ENCODE measurements around the gene NELFE. TPM values are rescaled to one million over a fixed set of nuclear protein-coding genes. Genes with fewer than 3 reads are reported as not detected.

Gene NELFE
- total and polyA plus RNA-seq, 2 experiments from 2014 or later = 62.9 to 108 TPM

GRCh38 chr6:31947864-31948263 lies 10.9 kb downstream of the NELFE start:
- no peak for DNase-seq
- Histone ChIP-seq H3K27ac (no peak overlapping the region), H3K4me2 (ENCODE audit: unreplicated experiment) (no peak overlapping the region), H3K27me3 (replicated peaks; ENCODE audit: insufficient read depth) (no peaks in the 10 kb centered on the region), H3F3A (ENCODE audit: insufficient read depth) (peaks cover 7% of the 10 kb centered on the region; the same call in 1 of the 2 replicates), H3K9ac (no peak overlapping the region), H3K9me3 (ENCODE audit: low read depth) (no peaks in the 10 kb centered on the region), H4K20me1 (ENCODE audit: insufficient read depth) (no peaks in the 10 kb centered on the region), H3K9me2 (ENCODE audit: insufficient read depth) (no peaks in the 10 kb centered on the region), H3K79me2 (ENCODE audit: insufficient read depth) (no peaks in the 10 kb centered on the region), H3K36me3 (ENCODE audit: low read depth) (0 out of 2 replicates have a peak, but pooled peaks cover 7% of the 10 kb centered on the region), H2AFZ (no peak overlapping the region), H3K4me3 (no peak overlapping the region), H3K4me1 (ENCODE audit: insufficient read depth) (peaks cover 18% of the 10 kb centered on the region)
- TF ChIP-seq EZH2 (IDR thresholded peaks at IDR 0.05; ENCODE audit: insufficient read depth, poor library complexity, severe bottlenecking) (no peak), EZH2phosphoT487 (IDR thresholded peaks at IDR 0.05; ENCODE audit: insufficient read depth, low read depth) (no peak)
- in situ Hi-C loops (cut with MboI) = no loop called here
- WGBS, 2 experiments (ENCODE audit: low coverage in 1 of 2, low lambda C conversion rate in 2 of 2, missing lambda C conversion rate in 2 of 2) = 92 to 99% methylated on average over 4 of the region's 4 CpGs

- DNase-seq = no peak
- H3F3A ChIP-seq (ENCODE audit: insufficient read depth) = peaks cover 7% of the 10 kb centered on the region; the same call in 1 of the 2 replicates
- H3K9ac ChIP-seq = no peak overlapping the region
- peaks cover 18% of the 10 kb centered on the region for H3K4me1 ChIP-seq (ENCODE audit: insufficient read depth)
- H3K79me2 ChIP-seq (ENCODE audit: insufficient read depth) = no peaks in the 10 kb centered on the region
- H3K4me3 ChIP-seq = no peak overlapping the region
- no peaks in the 10 kb centered on the region for H4K20me1 ChIP-seq (ENCODE audit: insufficient read depth)
- H3K4me2 ChIP-seq (ENCODE audit: unreplicated experiment) = no peak overlapping the region
- H3K9me3 ChIP-seq (ENCODE audit: low read depth) = no peaks in the 10 kb centered on the region
- H2AFZ ChIP-seq = no peak overlapping the region
- 93 to 95% methylated on average over 24 of the region's 24 CpGs for WGBS, 2 experiments (ENCODE audit: low coverage in 1 of 2, low lambda C conversion rate in 2 of 2, missing lambda C conversion rate in 2 of 2)
- H3K27ac ChIP-seq = no peak overlapping the region
- in situ Hi-C loops (cut with MboI) = no loop called here
- H3K36me3 ChIP-seq (ENCODE audit: low read depth) = 0 out of 2 replicates have a peak, but pooled peaks cover 6% of the 10 kb centered on the region
- no peaks in the 10 kb centered on the region for H3K27me3 ChIP-seq (replicated peaks; ENCODE audit: insufficient read depth)
- H3K9me2 ChIP-seq (ENCODE audit: insufficient read depth) = no peaks in the 10 kb centered on the region
- TF ChIP-seq EZH2phosphoT487 (IDR thresholded peaks at IDR 0.05; ENCODE audit: insufficient read depth, low read depth) = no peak
- no peak for TF ChIP-seq EZH2 (IDR thresholded peaks at IDR 0.05; ENCODE audit: insufficient read depth, poor library complexity, severe bottlenecking)
Observed at GRCh38 chr6:31947070-31947675, 11.6 kb downstream of the NELFE start.

GRCh38 chr6:31946370-31946885 lies 12.3 kb downstream of the NELFE start:
- Histone ChIP-seq H3F3A (ENCODE audit: insufficient read depth) (peaks cover 7% of the 10 kb centered on the region; the same call in 1 of the 2 replicates), H3K79me2 (ENCODE audit: insufficient read depth) (no peaks in the 10 kb centered on the region), H4K20me1 (ENCODE audit: insufficient read depth) (no peaks in the 10 kb centered on the region), H3K9me2 (ENCODE audit: insufficient read depth) (no peaks in the 10 kb centered on the region), H3K4me1 (ENCODE audit: insufficient read depth) (peaks cover 18% of the 10 kb centered on the region), H3K9me3 (ENCODE audit: low read depth) (no peaks in the 10 kb centered on the region), H3K4me2 (ENCODE audit: unreplicated experiment) (peak overlapping the region; percentile 81), H3K27ac (no peak overlapping the region), H3K36me3 (ENCODE audit: low read depth) (no peaks in the 10 kb centered on the region), H3K9ac (peak overlapping the region; percentile 64; the same call in 1 of the 2 replicates), H2AFZ (peak overlapping the region; percentile 93; the same call in 1 of the 2 replicates), H3K4me3 (peak overlapping the region; percentile 70; the same call in 1 of the 2 replicates), H3K27me3 (replicated peaks; ENCODE audit: insufficient read depth) (no peaks in the 10 kb centered on the region)
- WGBS, 2 experiments (ENCODE audit: low coverage in 1 of 2, low lambda C conversion rate in 2 of 2, missing lambda C conversion rate in 2 of 2) = 87% methylated on average over 11 of the region's 11 CpGs
- DNase-seq = no peak
- in situ Hi-C loops (cut with MboI) = no loop called here
- no peak for TF ChIP-seq EZH2 (IDR thresholded peaks at IDR 0.05; ENCODE audit: insufficient read depth, poor library complexity, severe bottlenecking)
- TF ChIP-seq EZH2phosphoT487 (IDR thresholded peaks at IDR 0.05; ENCODE audit: insufficient read depth, low read depth) = no peak

GRCh38 chr6:31945507-31946369 lies 13.0 kb downstream of the NELFE start, which contains the start of gene CFB:
TSS of gene CFB (plus strand) at chr6:31946095. CDS start at chr6:31946222, 127 bp downstream.
- H4K20me1 ChIP-seq (ENCODE audit: insufficient read depth) = no peaks in the 10 kb centered on the region
- no peaks in the 10 kb centered on the region for H3K36me3 ChIP-seq (ENCODE audit: low read depth)
- H3K79me2 ChIP-seq (ENCODE audit: insufficient read depth) = no peaks in the 10 kb centered on the region
- no peaks in the 10 kb centered on the region for H3K9me3 ChIP-seq (ENCODE audit: low read depth)
- peak; percentile 91 for DNase-seq
- peak within 1 kb of the TSS; percentile 70 for H3K4me3 ChIP-seq
- no peaks in the 10 kb centered on the region for H3K27me3 ChIP-seq (replicated peaks; ENCODE audit: insufficient read depth)
- H3K9me2 ChIP-seq (ENCODE audit: insufficient read depth) = no peaks in the 10 kb centered on the region
- peaks cover 18% of the 10 kb centered on the region for H3K4me1 ChIP-seq (ENCODE audit: insufficient read depth)
- peak within 1 kb of the TSS; percentile 81 for H3K4me2 ChIP-seq (ENCODE audit: unreplicated experiment)
- H2AFZ ChIP-seq = peak within 1 kb of the TSS; percentile 93
- H3K27ac ChIP-seq = peak within 1 kb of the TSS; percentile 87
- WGBS, 2 experiments (ENCODE audit: low coverage in 1 of 2, low lambda C conversion rate in 2 of 2, missing lambda C conversion rate in 2 of 2) = 19 to 25% methylated on average over 11 of the region's 11 CpGs
- TF ChIP-seq EZH2 (IDR thresholded peaks at IDR 0.05; ENCODE audit: insufficient read depth, poor library complexity, severe bottlenecking) = no peak
- TF ChIP-seq EZH2phosphoT487 (IDR thresholded peaks at IDR 0.05; ENCODE audit: insufficient read depth, low read depth) = no peak
- peaks cover 7% of the 10 kb centered on the region; the same call in 1 of the 2 replicates for H3F3A ChIP-seq (ENCODE audit: insufficient read depth)
- peak within 1 kb of the TSS; percentile 64 for H3K9ac ChIP-seq
- in situ Hi-C loops (cut with MboI) = no loop called here

All from GM23248 (cell line).